Epithelial cell of umbilical artery (primary cell): Measurements from ENCODE around the gene MIA3. TPM values are rescaled to one million over a fixed set of nuclear protein-coding genes. Genes with fewer than 3 reads are reported as not detected.

ENCODE experiments used
- total RNA-seq: library from RNA; depleted of rRNA; stranded (reverse); fragments of >200 nt; gene quantifications from 2 replicates; pipeline ENCODE4 v1.2.3, GENCODE V29; 2014

MIA3 gene
- 29.6 and 38.8 TPM in 2 replicates for total RNA-seq

GRCh38 chr1:222618001-222618879, at the start of gene MIA3:
Gene MIA3 (plus strand): TSS chr1:222618097. CDS start chr1:222618111, 14 bp downstream.

GRCh38 chr1:222589462-222590302, 28.2 kb upstream of the MIA3 start, which contains the start of gene TAF1A:
Gene TAF1A (minus strand): TSS chr1:222589933.

GRCh38 chr1:222712253-222713090, 94.6 kb downstream of the MIA3 start, which contains the start of the genes AIDA and BROX:
Gene AIDA (minus strand): TSS chr1:222712491. CDS start chr1:222712317, 174 bp downstream.
Gene BROX (plus strand): TSS chr1:222712564. CDS start chr1:222715700, 3,136 bp downstream.

Other genes starting within 250 kb of the MIA3 start
- not detected in 2 replicates for gene HHIPL2, start 70.0 kb upstream of the MIA3 start, total RNA-seq
- gene TAF1A, start 28.2 kb upstream of the MIA3 start, total RNA-seq, result 7.1 and 15.5 TPM in 2 replicates
- 40.3 and 48.0 TPM in 2 replicates for gene AIDA, start 94.4 kb downstream of the MIA3 start, total RNA-seq
- gene BROX, start 94.5 kb downstream of the MIA3 start, total RNA-seq, result 29.2 and 53.3 TPM in 2 replicates
- not detected in 2 replicates for gene FAM177B, start 119.1 kb downstream of the MIA3 start, total RNA-seq
- 0.97 and 1.4 TPM in 2 replicates for gene DISP1, start 196.9 kb downstream of the MIA3 start, total RNA-seq